Mesodermal cell (in vitro differentiated cells): ENCODE data around the gene PRRC2C.

ENCODE experiments used
- H3K27ac ChIP-seq: 2 replicates; pipeline ENCODE4 v1.7.0; 2013; ENCODE audit warnings: mild to moderate bottlenecking, low read depth, low read length, moderate library complexity; ENCODE audit not compliant: severe bottlenecking
- H3K36me3 ChIP-seq: 2 replicates; pipeline ENCODE4 v1.7.1; 2013; ENCODE audit warnings: mild to moderate bottlenecking, low read length, moderate library complexity; ENCODE audit not compliant: control insufficient read depth, insufficient read depth
- H3K4me1 ChIP-seq: one replicate; pipeline ENCODE4 v1.7.1; 2013; ENCODE audit warnings: mild to moderate bottlenecking, low read length; ENCODE audit not compliant: insufficient read depth, control insufficient read depth, poor library complexity, severe bottlenecking
- H3K4me3 ChIP-seq: 2 replicates; pipeline ENCODE4 v1.7.0; 2013; ENCODE audit warnings: low read length, control low read depth, mild to moderate bottlenecking; ENCODE audit not compliant: insufficient read depth, poor library complexity, severe bottlenecking; ENCODE audit errors: extremely low read depth
- H3K9me3 ChIP-seq: 2 replicates; pipeline ENCODE4 v1.7.1; 2013; ENCODE audit warnings: mild to moderate bottlenecking, low read length, moderate library complexity; ENCODE audit not compliant: control insufficient read depth
- WGBS, 2 experiments: methylation state at CpG; one replicate each; pipeline ENCODE4 v1.1.5; 2013; ENCODE audit warnings: missing lambda C conversion rate in 2 of 2; ENCODE audit not compliant: insufficient coverage in 2 of 2; 5-methylcytosine and 5-hydroxymethylcytosine counted together

Gene PRRC2C

DNA sequence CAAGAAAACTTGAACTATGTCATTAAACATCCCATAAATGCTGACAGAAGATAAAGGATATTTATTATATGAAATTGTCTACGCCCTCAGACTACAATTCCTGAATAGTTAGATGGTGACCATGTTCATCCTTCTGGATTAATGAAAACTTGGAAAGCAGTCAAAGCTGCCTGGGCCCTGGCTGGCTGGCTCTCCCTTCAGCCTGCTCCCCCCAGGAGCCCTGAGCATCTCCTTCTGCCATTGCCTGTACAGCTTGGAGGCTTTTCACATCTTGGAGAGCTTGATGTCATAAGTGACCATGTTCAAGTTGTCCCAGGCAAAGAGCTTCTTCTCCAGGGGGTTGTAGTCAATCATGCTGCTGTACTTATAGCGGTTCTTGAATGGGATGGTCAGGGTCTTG is 150.3 kb downstream of the PRRC2C start:
- WGBS, 2 experiments, result 75 to 89% methylated on average over 1 of the region's 2 CpGs
- Histone ChIP-seq H3K36me3 (no peaks in the 10 kb centered on the region), H3K9me3 (no peaks in the 10 kb centered on the region), H3K4me3 (no peak overlapping the region), H3K27ac (no peak overlapping the region), H3K4me1 (no peaks in the 10 kb centered on the region)

DNA sequence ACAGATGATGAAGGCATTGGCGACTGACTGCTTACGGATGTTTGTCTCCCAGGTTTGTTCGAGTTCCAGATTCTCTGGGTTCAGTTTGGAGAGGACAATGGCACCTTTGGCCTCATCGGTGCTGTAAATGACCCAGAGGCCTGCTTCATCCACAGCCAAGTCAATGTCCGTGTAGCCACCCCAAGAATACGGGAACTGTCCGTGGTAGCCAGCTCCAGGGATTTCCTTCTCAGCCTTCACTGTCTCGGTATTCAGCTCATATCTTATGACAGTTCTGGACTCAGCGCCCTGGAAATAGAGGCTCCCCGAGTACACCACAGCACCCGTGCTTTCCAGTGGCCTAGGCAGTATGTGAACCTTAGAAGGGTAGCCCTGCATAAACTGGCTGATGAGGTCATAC is 150.8 kb downstream of the PRRC2C start:
- Histone ChIP-seq H3K4me1 (no peaks in the 10 kb centered on the region), H3K9me3 (no peaks in the 10 kb centered on the region), H3K4me3 (no peak overlapping the region), H3K27ac (no peak overlapping the region), H3K36me3 (no peaks in the 10 kb centered on the region)
- 88 to 89% methylated on average over 10 to 11 of the region's 11 CpGs for WGBS, 2 experiments

DNA sequence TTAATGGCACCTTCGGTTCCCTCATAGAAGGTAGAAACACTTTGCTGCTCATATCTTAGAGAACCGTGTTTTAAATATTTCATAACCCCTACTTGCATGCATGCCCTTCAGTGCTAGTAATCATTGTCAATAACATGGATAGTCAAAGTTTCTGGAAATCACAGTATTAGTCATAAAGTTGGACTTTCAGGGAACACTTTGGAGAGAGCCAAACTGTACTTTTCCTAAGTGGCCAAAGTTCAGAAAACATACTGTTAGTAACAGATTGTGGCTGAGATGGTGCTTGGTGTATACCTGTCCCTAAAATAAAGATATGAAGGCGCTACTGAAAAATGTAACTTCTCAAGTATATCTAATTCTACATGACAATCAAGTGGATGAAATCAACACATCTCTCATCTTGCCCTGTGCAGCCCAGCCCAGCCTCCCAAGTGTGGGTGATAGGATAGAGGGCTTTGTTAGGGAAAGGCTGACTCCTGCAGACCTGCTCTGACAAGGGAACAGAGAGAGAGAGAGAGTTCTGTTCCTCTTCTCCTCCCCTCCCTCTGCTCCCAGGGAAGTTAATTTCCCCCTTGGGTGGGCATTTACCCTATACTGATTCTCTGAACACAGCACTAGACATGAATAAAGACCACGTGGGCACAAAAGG is 152.7 kb downstream of the PRRC2C start:
- Histone ChIP-seq H3K36me3 (no peaks in the 10 kb centered on the region), H3K27ac (no peak overlapping the region), H3K4me1 (no peaks in the 10 kb centered on the region), H3K4me3 (no peak overlapping the region), H3K9me3 (no peaks in the 10 kb centered on the region)
- WGBS, 2 experiments, result 44 to 50% methylated on average over 2 of the region's 4 CpGs

DNA sequence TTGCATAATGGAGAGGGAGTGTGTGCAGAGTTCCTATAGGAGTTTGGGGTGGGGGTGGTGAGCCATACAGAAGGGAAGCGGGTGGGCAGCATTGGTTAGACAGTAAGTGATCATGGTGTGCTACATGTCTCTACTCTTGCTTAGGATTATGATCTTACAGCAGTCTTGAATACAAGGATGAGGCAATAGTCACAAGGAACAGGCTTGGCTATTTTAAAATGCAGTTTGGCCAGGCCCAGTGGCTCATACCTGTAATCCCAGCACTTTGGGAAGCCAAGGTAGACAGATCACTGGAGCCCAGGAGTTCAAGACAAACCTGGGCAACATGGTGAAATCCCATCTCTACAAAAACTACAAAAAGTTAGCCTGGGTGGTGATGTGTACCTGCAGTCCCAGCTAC is 154.9 kb downstream of the PRRC2C start:
- no peaks in the 10 kb centered on the region for H3K36me3 ChIP-seq
- no peaks in the 10 kb centered on the region for H3K4me1 ChIP-seq
- H3K27ac ChIP-seq, result no peak overlapping the region
- WGBS, 2 experiments, result 100% methylated on average over 1 of the region's 1 CpG
- H3K4me3 ChIP-seq, result no peak overlapping the region
- no peaks in the 10 kb centered on the region for H3K9me3 ChIP-seq

DNA sequence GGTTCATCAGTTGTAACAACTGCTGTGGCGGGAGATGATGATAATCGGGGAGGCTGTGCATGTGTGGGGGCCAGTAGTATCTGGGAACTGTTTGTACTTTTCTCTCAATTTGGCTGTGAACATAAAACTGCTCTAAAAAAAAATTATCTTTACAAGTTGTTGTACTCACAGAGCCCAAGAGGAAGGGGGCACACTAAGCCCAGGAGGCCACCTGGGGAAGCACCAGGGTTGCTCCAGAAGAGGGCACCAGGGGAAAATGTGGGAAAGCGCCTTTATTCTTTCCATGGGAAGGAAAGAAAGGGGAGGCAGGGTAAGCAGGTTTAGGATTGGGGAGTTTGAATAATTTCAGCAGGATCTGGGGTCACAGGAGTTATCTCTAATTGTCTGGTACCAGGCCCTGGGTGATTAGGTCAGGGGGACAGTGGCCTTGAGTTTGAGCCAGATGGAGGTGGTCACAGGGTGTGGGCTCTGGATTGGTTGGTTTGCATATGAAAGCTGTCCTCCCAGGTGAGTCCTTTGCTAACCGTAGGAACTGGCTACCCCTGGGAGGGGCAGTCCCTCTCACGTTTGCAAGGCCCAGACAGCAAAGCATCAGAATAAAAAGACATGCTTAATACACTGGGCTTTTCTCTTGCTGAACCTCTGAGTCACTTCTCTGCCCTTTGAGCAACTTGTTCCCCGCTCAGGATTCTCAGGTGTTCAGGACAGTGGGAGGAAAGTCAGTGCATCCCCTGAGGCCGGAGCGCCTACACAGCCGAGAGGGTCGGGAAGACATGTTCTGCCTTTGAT is 155.9 kb downstream of the PRRC2C start:
- H3K27ac ChIP-seq, result no peak overlapping the region
- no peaks in the 10 kb centered on the region for H3K9me3 ChIP-seq
- H3K36me3 ChIP-seq, result no peaks in the 10 kb centered on the region
- 41% methylated on average over 7 to 9 of the region's 10 CpGs for WGBS, 2 experiments
- no peak overlapping the region for H3K4me3 ChIP-seq
- H3K4me1 ChIP-seq, result no peaks in the 10 kb centered on the region

DNA sequence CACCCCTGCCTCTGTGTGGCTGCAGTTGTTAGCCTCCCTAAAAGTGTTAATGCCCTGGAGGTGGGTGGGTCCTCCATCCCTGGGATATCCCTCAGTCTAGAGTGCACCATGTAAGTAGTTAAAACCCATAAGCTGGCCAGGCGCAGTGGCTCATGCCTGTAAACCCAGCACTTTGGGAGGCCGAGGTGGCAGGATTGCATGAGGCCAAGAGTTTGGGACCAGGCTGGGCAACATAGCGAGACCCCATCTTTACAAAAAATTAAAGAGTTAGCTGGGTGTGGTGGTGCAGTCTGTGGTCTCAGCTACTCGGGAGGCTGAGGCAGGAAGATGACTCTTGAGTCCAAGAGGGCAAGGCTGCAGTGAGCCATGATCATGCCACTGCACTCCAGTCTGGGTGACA is 156.9 kb downstream of the PRRC2C start:
- no peak overlapping the region for H3K27ac ChIP-seq
- 88 to 100% methylated on average over 1 to 4 of the region's 4 CpGs for WGBS, 2 experiments
- no peaks in the 10 kb centered on the region for H3K9me3 ChIP-seq
- no peaks in the 10 kb centered on the region for H3K4me1 ChIP-seq
- no peaks in the 10 kb centered on the region for H3K36me3 ChIP-seq
- H3K4me3 ChIP-seq, result no peak overlapping the region
